Retinal pigment epithelial cell (primary cell): ENCODE data around the gene SMIM20.

Experiments
- DNase-seq: peaks from one replicate; pipeline ENCODE4 v3.0.0-alpha.2; 2010; ENCODE audit warnings: low read depth
- H3K4me3 ChIP-seq: 2 replicates; pipeline ENCODE4 v1.5.1; 2011; ENCODE audit warnings: mild to moderate bottlenecking, low read length, control low read depth, moderate library complexity
- TF ChIP-seq, protein P1 (sequence below): conservative IDR thresholded peaks from 2 replicates; pipeline ENCODE4 v1.5.1; 2011; ENCODE audit warnings: low read depth, low read length, control low read depth, inconsistent platforms

The SMIM20 gene

DNA sequence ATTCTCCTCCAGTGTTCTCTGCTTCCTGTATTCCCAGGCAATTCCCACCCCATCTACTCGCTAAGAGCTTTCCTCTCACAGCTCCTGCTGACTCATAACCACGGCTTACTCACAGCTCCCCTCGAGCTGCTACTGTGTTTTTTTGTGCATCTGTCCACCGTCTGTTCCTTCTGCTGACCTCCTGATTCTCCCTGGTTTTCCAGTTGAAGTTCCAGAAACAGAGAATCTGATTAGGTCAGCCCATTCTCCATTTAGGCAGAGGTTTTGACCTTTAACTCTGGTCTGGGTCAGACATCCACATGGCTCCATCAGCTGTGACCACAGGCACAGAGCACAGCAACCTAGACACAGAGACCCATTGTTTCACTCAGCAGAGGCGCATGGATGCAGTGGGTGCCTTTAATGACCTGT lies 5.5 kb upstream of the SMIM20 start:
- no peak for DNase-seq
- TF ChIP-seq, protein P1, sequence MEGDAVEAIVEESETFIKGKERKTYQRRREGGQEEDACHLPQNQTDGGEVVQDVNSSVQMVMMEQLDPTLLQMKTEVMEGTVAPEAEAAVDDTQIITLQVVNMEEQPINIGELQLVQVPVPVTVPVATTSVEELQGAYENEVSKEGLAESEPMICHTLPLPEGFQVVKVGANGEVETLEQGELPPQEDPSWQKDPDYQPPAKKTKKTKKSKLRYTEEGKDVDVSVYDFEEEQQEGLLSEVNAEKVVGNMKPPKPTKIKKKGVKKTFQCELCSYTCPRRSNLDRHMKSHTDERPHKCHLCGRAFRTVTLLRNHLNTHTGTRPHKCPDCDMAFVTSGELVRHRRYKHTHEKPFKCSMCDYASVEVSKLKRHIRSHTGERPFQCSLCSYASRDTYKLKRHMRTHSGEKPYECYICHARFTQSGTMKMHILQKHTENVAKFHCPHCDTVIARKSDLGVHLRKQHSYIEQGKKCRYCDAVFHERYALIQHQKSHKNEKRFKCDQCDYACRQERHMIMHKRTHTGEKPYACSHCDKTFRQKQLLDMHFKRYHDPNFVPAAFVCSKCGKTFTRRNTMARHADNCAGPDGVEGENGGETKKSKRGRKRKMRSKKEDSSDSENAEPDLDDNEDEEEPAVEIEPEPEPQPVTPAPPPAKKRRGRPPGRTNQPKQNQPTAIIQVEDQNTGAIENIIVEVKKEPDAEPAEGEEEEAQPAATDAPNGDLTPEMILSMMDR = no peak
- no peak overlapping the region for H3K4me3 ChIP-seq

DNA sequence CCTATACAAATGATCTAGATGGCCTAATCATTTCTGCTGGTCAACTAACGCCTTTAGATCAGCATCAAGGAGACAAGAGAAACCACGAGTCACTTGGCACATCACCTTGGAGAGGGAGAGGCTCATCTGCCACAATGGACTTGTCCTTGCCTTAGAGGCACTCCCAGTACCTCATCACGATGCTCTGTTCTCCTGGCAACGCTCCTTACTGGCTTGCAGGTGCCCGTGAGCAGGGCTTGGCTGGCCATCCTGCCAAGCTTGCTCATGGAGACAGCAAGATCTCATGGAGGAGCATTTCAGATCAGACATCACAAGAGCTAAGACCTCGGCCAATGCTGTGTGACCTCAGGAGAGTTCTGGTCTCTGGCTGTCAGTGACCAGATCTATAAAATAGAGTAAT lies 2.7 kb upstream of the SMIM20 start:
- H3K4me3 ChIP-seq = no peak overlapping the region
- no peak for DNase-seq
- TF ChIP-seq, protein P1 = no peak

DNA sequence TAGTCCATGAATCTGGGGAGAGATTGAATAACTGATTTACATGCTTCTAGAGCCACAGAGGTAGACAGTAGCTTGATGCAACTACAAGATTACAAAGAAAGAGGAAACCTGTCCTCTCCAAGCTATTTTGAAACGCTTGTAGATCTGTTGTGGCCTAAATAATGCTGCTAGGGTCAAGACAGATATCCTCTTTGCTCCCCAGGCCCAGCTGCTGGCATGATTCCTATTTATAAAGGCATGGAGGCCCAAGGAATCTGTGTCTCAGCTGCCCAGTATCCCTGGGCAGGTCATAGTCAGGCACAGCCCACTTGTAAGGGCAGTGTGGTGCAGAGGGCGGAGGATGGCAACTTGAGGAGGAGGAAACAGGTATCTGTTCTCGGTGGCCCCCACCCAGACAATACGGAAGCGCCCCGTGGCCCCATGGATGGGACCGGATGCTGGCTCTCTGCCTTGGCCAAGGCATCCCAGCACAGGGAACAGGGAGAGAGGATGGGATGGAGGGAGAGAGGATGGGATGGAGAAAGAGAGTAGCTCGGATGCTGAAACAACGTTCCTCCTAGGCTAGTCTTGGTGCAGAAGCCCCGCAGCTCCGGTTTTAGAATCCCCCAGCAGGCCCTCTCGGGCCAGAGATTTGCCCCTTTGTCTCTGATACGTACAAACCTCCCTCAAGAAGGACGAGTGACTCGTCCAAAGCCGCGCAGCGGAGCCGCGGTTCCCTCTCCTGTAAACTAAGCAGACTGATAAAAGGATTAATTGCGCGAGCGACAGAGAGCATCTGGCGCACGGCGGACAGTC lies 767 bp upstream of the SMIM20 start:
- TF ChIP-seq, protein P1 = no peak
- no peak for DNase-seq
- H3K4me3 ChIP-seq = peak overlapping the region; percentile 89

DNA sequence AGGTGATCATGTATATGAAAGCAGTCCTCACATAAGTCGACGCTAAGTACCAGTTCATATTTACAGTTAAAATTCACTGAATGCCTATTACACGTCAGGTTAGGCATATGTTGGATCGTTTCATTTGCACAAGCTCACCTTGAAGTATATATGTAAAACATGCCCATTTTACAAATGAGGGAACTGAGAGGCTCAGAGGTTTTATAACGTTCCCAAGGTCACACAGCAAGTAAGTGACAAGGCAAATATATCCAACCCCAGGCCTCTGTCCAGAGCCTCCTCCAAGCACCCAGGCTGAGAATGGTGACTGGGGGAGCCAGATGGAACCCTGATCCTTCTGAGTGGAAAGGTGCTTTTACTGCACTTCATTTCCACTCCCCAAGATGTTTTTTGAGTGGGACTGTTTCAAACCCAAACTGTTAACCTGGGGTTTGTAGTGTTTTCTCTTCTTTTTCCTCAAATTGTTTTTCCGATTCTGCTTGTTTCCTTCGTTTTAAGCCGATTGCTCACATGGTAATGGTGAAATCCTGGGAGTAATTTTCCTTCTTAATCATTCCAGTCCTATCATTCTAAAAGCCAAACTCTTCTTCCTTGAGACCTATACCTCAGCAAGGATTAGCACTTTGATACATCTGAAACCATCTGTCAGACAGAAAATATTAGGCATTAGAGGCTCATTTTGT lies 791 bp downstream of the SMIM20 start:
- DNase-seq = no peak
- peak overlapping the region; percentile 89 for H3K4me3 ChIP-seq
- TF ChIP-seq, protein P1 = no peak

DNA sequence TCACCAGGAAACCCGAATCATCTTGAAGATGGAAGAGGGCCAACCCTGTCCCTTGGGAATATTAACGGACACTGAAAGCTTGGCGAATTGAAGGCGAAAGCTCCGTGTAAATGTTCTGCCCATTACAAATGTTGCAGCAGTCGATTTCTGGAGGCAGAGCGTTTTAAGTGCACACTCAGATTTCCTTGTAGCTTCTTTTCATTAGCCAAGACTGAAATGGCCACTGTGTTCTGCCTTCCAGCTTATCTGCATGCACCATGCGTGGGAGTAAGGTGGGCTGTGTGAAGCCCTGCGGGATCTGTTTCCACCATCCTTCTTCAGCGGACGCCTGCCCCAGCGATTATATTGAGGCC lies 1.3 kb downstream of the SMIM20 start:
- DNase-seq = no peak
- TF ChIP-seq, protein P1 = no peak
- H3K4me3 ChIP-seq = no peak overlapping the region

DNA sequence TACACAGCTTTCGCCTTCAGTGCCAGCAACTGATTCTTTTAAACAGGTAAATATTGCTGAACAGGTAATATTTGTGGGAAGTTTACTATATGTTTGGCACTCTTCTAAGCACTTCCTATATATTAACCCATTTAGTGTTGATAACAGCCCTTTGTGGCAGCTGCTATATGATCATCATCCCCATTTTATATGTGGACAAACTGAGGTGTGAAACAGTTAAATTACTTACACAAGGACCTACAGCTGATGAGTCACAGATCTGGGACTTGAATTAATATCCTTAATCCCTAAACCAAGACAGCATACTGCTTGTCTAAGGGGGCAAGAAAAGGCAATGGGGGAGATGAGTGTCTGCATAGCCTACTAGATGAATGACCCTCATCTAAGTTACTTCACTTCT lies 2.9 kb downstream of the SMIM20 start:
- TF ChIP-seq, protein P1 = no peak

DNA sequence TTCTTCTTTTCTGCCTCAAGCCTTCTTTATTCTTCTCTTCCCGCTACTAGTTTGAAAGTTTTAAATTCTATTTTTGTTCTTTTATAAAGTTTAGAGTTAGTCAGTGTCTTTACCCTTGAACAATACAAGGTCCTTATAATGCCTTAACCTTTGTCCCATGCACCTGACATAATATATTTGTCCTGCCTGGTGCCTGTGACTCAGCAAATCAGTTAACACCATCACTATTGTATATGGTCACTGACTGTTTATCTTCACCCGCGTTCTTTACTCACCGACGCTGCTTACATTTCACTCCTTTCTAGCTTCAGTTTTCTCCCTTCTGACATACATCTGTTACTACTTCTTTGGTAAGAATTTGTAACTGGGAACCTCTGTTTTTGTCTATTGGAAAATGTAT lies 5.7 kb downstream of the SMIM20 start:
- no peak for DNase-seq
- H3K4me3 ChIP-seq = no peak overlapping the region
- TF ChIP-seq, protein P1 = no peak

More for the DNA sequence above, 2.9 kb downstream of the SMIM20 start:
- DNase-seq = no peak
- H3K4me3 ChIP-seq = no peak overlapping the region
